Measurements from ENCODE around the gene ADAT1.

Gene ADAT1

GRCh38 chr16:75572864-75573542 lies 50.1 kb downstream of the ADAT1 start:
- DNase-seq = no peak

DNA sequence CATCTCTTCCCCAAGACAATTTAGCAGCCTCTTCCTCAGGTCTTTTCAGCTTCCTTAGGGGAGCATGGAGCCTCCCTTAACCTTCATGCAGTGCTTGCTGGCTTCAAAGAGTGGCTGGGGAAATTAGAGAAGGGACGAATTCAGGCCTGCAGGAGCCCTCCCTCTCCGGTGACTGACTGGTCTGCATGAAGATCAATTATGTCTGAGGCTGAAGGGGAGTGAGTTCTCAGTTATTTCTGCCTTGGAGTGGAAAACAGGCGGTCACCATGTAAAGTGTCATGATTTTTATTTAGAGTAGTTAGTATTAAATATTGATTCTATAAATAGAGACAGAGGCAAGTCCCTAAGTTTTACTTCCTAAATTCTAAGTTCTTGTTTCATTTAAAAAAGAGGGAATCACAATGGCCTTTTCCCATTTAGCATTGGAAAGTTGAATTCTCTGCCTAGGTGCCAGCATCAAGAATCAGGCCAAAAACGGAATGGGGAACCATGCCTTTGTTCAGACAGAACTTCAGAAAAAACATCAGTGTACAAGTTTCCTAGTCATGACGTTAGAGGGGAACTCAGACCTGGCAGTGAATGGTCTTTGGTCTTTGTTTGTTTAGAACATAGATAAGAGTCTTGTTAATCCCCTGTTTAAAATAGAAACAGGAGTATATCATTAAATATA lies 52.5 kb downstream of the ADAT1 start:
- DNase-seq = no peak

DNA sequence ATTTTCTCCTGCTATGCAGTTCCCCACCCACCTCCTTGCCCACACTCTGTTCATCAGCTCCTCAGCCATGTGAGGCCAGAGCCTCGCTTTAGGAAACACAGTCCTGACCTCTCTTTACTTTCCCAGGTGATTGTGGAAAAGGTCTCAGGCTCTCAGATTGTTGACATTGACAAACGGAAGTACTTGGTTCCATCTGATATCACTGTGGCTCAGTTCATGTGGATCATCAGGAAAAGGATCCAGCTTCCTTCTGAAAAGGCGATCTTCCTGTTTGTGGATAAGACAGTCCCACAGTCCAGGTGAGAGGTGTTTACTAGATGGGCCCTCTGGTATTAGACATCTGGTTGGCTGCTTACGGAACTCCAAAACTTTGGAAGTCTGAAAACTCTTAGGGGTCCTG lies 55.2 kb downstream of the ADAT1 start:
- DNase-seq = no peak

GRCh38 chr16:75566758-75567255 lies 56.3 kb downstream of the ADAT1 start:
- DNase-seq = peak; percentile 9

DNA sequence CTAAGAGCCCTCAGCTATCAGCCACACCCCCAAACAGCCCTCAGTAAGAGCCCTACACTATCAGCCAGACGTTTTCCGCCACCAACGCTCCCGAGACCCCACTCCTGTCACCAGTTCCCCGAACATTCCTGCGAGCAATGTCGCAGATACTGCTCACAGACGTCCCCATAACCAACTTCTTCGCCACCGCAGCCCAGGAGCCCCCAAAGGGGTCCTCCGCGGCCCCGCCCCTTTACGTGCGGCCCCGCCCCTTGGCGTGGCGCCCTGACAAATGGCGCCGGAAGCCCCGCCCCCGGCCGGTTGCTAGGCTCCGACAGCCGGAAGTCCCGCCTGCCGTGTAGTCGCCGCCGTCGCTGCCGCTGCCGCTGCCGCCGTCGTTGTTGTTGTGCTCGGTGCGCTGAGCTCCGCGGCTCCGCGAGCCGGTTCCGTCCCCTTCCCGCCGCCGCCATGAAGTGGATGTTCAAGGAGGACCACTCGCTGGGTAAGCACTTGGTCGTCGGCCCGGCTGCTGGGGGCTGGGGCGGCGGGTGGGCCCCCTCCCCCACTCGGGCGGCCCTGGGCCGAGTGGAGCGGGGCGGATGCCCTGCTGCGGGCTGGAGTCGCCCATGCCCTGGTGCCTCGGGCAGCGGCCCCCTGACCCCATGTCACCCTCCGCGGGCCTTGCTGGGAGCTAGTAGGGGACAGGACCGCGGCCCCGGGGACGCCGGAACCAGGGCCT lies 56.9 kb downstream of the ADAT1 start, which contains the start of gene GABARAPL2:
Gene GABARAPL2, plus strand, starts transcription at position 340 of the 718 bp plus-strand sequence. Its CDS starts 108 bp downstream, at position 448.
- peak; percentile 92 for DNase-seq

DNA sequence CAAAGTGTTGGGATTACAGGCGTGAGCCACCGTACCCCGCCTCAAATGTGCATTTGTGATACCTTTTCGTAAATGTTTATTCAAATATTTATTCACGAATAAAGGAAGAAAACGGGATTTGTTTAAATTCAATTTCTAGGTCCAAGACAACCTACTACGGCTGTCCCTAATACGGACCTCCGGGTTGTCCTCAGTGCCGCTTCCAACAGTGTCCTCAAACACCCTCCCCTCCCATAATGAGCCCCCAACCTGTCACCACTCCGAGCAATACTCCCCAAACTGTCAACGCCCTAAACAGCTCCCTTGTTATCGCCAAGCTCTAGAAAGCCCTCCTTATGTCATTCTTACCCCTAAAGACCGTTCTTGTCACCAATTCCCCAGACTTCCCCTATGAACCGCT lies 57.4 kb downstream of the ADAT1 start:
- no peak for DNase-seq

GRCh38 chr16:75559564-75560372 lies 63.3 kb downstream of the ADAT1 start:
- DNase-seq = no peak

DNA sequence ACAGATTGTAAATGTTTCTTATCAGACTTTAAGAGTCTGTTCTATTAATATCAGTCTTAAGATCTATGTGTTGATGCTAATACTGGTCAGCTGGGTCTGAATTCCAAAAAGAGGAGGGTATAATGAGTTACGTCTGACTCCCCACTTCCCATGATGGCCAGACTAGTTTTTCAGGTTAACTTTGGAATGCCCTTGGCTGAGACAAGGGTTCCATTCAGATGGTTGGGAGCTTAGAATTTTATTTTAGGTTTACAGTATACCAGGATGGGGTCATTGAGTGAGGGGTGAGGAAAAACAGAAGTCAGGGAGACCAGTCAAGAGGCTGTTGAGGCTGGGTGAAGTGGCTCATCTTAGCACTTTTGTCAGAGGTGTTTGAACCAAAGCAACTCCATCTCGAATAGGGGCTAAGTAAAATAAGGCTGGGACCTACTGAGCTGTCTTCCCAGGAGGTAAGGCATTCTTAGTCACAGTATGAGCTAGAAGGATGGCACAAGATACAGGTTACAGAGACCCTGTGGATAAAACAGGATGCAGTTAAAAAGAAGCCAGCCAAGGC lies 64.2 kb downstream of the ADAT1 start:
- no peak for DNase-seq

DNA sequence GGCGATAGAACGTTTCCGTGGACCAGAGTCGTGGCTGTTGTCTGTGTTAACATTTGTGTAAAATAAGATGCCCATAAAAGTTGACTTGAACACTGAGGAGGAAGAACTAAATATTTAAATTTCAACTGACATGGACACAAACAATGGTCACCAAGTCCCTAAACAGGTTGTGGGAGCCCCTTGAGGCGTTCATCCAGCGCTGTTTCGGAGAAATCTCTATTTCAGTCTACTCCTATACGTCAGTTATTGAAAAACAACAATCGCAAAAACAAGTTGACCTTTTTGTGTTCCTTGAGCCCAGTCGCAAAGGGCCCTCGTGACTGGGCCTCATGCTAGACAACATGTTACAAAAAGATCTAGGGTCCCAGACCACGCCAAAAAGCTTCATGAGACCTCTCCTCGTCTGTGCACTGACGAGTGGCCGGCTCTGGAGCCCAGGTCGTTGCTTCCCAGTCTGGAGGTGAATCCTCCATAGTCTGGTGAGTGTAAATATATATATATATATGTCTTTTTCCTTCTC lies 66.6 kb downstream of the ADAT1 start:
- no peak for DNase-seq

DNA sequence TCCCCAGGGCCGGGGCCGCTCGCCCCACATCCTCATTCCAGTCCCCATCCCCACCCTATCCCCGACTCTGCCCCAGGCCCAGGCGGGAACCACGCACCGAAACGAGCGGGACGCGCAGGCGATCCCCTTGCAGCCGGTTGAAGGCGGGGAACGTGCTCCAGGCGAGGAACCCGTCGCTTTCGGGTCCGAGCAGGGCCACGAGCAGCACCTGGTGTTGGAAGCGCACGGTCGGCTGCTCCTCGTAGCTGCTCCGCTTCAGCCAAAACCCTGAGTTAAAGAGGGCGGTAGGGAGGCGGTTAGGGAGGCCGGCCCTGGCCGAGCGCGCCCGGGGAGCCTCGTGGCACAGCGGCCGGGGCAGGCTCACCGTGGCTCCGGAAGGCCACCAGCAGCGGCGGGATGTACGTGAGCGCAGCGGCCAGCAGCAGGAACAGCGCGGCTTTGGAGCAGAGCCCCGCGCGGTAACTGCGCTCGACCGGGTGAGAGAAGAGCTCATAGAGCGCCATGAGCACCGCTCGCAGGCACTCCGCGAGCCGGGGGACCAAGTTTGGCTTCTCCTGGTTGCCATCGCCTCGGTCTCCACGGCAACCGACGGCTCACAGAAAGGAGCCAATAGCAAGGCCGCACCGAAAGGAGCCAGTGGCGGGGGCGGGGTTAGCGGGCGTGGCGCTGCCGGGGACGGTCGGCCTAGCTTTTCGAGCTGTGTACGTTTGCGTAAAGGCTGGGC lies 67.2 kb downstream of the ADAT1 start, which contains the start of gene TMEM231:
Gene TMEM231, minus strand, starts transcription at position 546 of the 724 bp plus-strand sequence. Its CDS starts 43 bp downstream, at position 503.
- DNase-seq = peak; percentile 97

DNA sequence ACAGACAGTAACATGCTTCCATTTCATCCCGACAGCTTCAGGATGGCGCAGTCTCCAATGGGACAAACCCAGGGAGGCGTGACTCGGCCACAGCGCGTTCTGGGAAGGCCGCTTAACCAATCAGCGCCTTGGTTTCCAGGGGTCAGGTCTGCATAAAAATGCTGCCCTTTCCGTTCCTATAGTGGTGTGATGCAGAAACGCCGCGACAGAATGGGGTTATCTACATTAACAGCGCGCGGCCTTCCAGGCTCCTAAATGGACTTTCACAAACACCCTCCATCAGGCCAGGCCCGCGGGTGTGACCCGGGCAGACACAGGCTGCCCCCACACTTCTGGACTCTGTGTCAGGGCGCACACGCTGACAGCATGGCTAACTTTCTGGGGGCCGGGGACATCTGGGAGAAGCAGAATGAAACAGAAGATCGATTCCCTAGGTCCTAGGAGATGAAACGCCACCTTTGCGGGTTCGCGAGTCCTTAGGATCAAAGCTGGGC lies 67.8 kb downstream of the ADAT1 start:
- no peak for DNase-seq

GRCh38 chr16:75552951-75553350 lies 70.1 kb downstream of the ADAT1 start:
- DNase-seq = no peak

DNA sequence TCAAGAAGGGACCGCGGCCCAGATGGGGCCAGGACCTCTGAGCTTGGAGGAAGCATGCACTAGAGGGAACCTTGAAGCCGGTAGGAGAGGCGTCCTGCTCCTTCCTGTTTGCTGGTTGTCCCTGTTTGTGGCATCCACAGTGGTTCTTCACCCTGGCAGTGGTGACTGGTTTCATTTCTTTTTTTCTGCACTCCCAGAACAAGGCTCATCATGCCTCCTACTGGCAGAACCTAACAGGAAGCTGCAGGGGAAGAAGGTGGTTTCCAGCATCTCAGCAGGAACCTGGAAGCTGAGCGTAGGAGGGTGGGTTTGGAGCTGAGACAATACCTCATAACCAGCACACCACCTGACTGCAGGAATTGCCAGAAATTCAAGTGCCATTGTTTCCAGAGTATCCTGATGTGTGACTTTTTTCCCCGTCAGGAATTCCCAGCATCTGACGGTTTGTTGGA lies 72.8 kb downstream of the ADAT1 start:
- no peak for DNase-seq

Measured in activated gamma-delta T cell treated with Interleukin-2 at 50 U/mL for 16 hours (primary cell).